PC-3 (cell line): ENCODE data around the gene ANXA7. TPM values are rescaled to one million over a fixed set of nuclear protein-coding genes. Genes with fewer than 3 reads are reported as not detected.

Experiments
- ATAC-seq: fragments of 200-7000 bp; cut with Tn5 transposase; 2 replicates; pipeline ENCODE4 v1.9.1; 2020; ENCODE audit warnings: mild to moderate bottlenecking, moderate library complexity
- BruUV-seq: library from RNA; stranded (reverse); fragments of 400-500 nt; replicated peaks from 2 replicates; lab custom pipeline; 2021; lab: Mats Ljungman, UMichigan
- CTCF ChIA-PET: fragments of 300-600 bp; sonication (Branson Sonifier 250); formaldehyde crosslinking; loops from one replicate; lab custom pipeline; 2022; ENCODE audit warnings: antibody characterized with exemption; lab: Charles Lee
- POLR2A ChIA-PET: fragments of 300-600 bp; sonication (Branson Sonifier 250); formaldehyde crosslinking; loops from one replicate; lab custom pipeline; 2022; ENCODE audit warnings: antibody characterized with exemption; ENCODE audit not compliant: unreplicated experiment; lab: Charles Lee
- DNase-seq: peaks from one replicate; pipeline ENCODE4 v3.0.0-alpha.2; 2015
- H2AFZ ChIP-seq: fragments of 300-600 bp; sonication (generic); 2 replicates; pipeline ENCODE4 v1.6.0; 2016; ENCODE audit warnings: antibody characterized with exemption, low read length
- H3F3A ChIP-seq: fragments of 300-600 bp; sonication (generic); one replicate; pipeline ENCODE4 v1.6.0; 2017; ENCODE audit warnings: antibody characterized with exemption, low read length, control low read depth, mild to moderate bottlenecking; ENCODE audit not compliant: unreplicated experiment
- H3K27ac ChIP-seq: fragments of 300-600 bp; sonication (generic); 2 replicates; pipeline ENCODE4 v1.5.1; 2016; ENCODE audit warnings: mild to moderate bottlenecking, low read length
- H3K27me3 ChIP-seq: fragments of 300-600 bp; sonication (generic); 2 replicates; pipeline ENCODE4 v1.6.1; 2016; ENCODE audit warnings: low read length, mixed read lengths
- H3K36me3 ChIP-seq: fragments of 300-600 bp; sonication (generic); 2 replicates; pipeline ENCODE4 v1.6.1; 2016; ENCODE audit warnings: low read depth, mixed run types, low read length, mixed read lengths
- H3K4me1 ChIP-seq: fragments of 300-600 bp; sonication (generic); 2 replicates; pipeline ENCODE4 v1.5.1; 2016; ENCODE audit warnings: low read length; ENCODE audit not compliant: insufficient read depth
- H3K4me2 ChIP-seq: fragments of 300-600 bp; sonication (generic); 2 replicates; pipeline ENCODE4 v1.6.0; 2016; ENCODE audit warnings: low read length
- H3K4me3 ChIP-seq: fragments of 300-600 bp; sonication (generic); 2 replicates; pipeline ENCODE4 v1.5.1; 2016; ENCODE audit warnings: mild to moderate bottlenecking, low read length, mixed read lengths
- H3K79me2 ChIP-seq: fragments of 300-600 bp; sonication (generic); 2 replicates; pipeline ENCODE4 v1.6.1; 2017; ENCODE audit warnings: low read length, mixed read lengths
- H3K9ac ChIP-seq: fragments of 300-600 bp; sonication (generic); 2 replicates; pipeline ENCODE4 v1.6.0; 2016; ENCODE audit warnings: mild to moderate bottlenecking, low read length
- H3K9me2 ChIP-seq: fragments of 300-600 bp; sonication (generic); replicated peaks from 2 replicates; pipeline ENCODE4 v1.6.1; 2016; ENCODE audit warnings: mixed run types, low read length, mixed read lengths
- H3K9me3 ChIP-seq: fragments of 300-600 bp; sonication (generic); 2 replicates; pipeline ENCODE4 v1.6.1; 2016; ENCODE audit warnings: low read length, mixed read lengths
- H4K20me1 ChIP-seq: fragments of 300-600 bp; sonication (generic); 2 replicates; pipeline ENCODE4 v1.6.1; 2016; ENCODE audit warnings: low read length, mixed read lengths
- EZH2 ChIP-seq: fragments of 300-600 bp; sonication (generic); IDR thresholded peaks from one replicate; pipeline ENCODE4 v1.6.1; 2017; ENCODE audit warnings: antibody characterized with exemption, mild to moderate bottlenecking, low read length; ENCODE audit not compliant: unreplicated experiment
- EZH2phosphoT487 ChIP-seq: fragments of 300-600 bp; sonication (generic); IDR thresholded peaks from 2 replicates; pipeline ENCODE4 v1.6.1; 2018; ENCODE audit warnings: mild to moderate bottlenecking, antibody characterized with exemption, low read length, borderline replicate concordance
- intact Hi-C: fragments of 100-400 bp; cut with micrococcal nuclease; formaldehyde crosslinking; loops from 2 replicates; pipeline ENCODE4 v1.9.0; 2023
- total RNA-seq: library from RNA; depleted of rRNA; stranded (reverse); fragments of >200 nt; gene quantifications from 2 replicates; pipeline ENCODE4 v1.2.3, GENCODE V29; 2014
- TF ChIP-seq, protein P1 (sequence below): fragments of 300-600 bp; sonication (generic); conservative IDR thresholded peaks from 2 replicates; pipeline ENCODE4 v1.5.1; 2017; ENCODE audit warnings: antibody characterized with exemption, low read depth, mild to moderate bottlenecking, low read length

ANXA7 gene
- total RNA-seq, 1 experiment from 2014 or later, result 561 TPM

DNA sequence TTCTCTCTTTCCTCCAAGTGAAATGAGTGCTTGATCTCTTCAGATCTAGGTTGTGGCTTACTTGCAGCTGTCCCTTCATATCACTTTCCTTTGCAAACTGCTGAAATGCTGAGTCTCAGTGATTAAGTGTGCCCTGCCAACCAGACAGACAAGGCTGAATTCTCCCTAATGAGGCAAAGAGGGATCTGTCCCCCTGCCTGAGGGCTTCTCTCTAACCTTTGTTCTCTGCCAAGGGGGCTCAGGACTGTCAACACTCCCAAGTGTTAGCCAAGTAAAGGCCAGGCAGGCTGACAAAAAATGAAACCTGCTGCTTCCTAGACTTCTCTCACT, 19.6 kb upstream of the ANXA7 start, which contains the start of gene MSS51:
Gene MSS51 (minus strand): TSS at position 24 of the 330 bp plus-strand sequence. CDS start 5,277 bp downstream, outside the sequence.
- no peak for TF ChIP-seq EZH2
- no peak for TF ChIP-seq EZH2phosphoT487
- TF ChIP-seq, protein P1, sequence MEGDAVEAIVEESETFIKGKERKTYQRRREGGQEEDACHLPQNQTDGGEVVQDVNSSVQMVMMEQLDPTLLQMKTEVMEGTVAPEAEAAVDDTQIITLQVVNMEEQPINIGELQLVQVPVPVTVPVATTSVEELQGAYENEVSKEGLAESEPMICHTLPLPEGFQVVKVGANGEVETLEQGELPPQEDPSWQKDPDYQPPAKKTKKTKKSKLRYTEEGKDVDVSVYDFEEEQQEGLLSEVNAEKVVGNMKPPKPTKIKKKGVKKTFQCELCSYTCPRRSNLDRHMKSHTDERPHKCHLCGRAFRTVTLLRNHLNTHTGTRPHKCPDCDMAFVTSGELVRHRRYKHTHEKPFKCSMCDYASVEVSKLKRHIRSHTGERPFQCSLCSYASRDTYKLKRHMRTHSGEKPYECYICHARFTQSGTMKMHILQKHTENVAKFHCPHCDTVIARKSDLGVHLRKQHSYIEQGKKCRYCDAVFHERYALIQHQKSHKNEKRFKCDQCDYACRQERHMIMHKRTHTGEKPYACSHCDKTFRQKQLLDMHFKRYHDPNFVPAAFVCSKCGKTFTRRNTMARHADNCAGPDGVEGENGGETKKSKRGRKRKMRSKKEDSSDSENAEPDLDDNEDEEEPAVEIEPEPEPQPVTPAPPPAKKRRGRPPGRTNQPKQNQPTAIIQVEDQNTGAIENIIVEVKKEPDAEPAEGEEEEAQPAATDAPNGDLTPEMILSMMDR, result no peak
- H3K36me3 ChIP-seq, result peaks cover 8% of the 10 kb centered on the region; the same call in 1 of the 2 replicates
- CTCF ChIA-PET, result no interaction called here
- ATAC-seq (peak; percentile 25), DNase-seq (no peak)
- POLR2A ChIA-PET, result no interaction called here
- no peak within 1 kb of the TSS for H3K9ac ChIP-seq
- H4K20me1 ChIP-seq, result no peaks in the 10 kb centered on the region
- H3K4me3 ChIP-seq, result no peak within 1 kb of the TSS
- no peaks in the 10 kb centered on the region for H3K4me1 ChIP-seq
- H3K27me3 ChIP-seq, result no peaks in the 10 kb centered on the region
- no peak within 1 kb of the TSS for H2AFZ ChIP-seq
- H3F3A ChIP-seq, result no peaks in the 10 kb centered on the region
- no peak within 1 kb of the TSS for H3K27ac ChIP-seq
- no peak within 1 kb of the TSS for H3K4me2 ChIP-seq
- no peaks in the 10 kb centered on the region for H3K9me3 ChIP-seq
- intact Hi-C loops, result no loop called here
- H3K9me2 ChIP-seq, result no peaks in the 10 kb centered on the region
- H3K79me2 ChIP-seq, result no peaks in the 10 kb centered on the region
- no TSS peak for BruUV-seq

DNA sequence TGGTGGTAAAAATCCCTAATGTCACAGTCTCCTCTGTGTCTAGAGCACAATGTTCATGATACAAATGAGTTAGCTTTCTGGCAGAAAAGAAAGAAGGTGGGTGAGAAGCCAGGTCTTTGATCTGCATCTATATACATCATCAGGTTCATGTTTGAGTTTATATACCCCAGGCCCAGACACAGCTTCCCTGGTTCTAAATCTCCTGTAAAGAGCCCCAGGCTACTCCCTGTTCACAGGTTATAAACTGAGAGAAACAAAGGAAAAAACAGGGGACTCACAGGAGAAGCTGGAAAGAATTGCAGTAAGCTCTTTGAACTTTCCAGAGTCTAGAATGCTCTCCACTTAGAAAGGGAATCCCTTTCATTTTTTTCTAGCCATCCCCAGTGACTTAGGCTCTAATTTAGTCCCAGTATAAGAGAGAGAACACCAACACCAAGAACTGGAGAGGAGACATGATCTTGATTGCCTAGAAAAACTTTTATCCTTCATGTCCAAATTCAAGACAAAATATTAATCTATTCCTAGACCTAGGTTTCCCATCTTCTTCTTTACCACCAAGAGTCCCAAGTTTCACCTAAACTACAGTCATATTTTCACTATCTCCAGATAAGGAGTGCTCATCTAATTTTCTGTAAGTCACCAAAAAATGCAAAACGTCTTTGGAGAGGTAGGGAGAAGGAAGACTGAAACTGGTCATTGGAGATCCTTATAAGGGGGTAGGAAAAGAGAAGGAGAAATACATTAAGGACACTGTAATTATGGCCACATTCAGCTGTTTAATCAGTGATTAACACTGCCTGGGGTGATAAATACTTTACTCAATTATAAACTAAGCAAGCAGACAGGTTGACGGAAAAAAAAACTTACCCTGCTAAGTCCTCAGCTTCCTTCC, 19.0 kb upstream of the ANXA7 start:
- no peaks in the 10 kb centered on the region for H3K9me3 ChIP-seq
- no peak overlapping the region for H2AFZ ChIP-seq
- H3K9ac ChIP-seq, result no peak overlapping the region
- no peaks in the 10 kb centered on the region for H3K4me1 ChIP-seq
- ChIA-PET CTCF (no interaction called here), POLR2A (no interaction called here)
- H3K4me2 ChIP-seq, result no peak overlapping the region
- H3K36me3 ChIP-seq, result peaks cover 4% of the 10 kb centered on the region; the same call in 1 of the 2 replicates
- DNase-seq, result no peak
- intact Hi-C loops, result no loop called here
- H3K79me2 ChIP-seq, result no peaks in the 10 kb centered on the region
- TF ChIP-seq EZH2phosphoT487 (no peak), EZH2 (no peak)
- TF ChIP-seq, protein P1, result no peak
- peak; percentile 21 for ATAC-seq
- no peaks in the 10 kb centered on the region for H4K20me1 ChIP-seq
- no TSS peak for BruUV-seq
- no peak overlapping the region for H3K27ac ChIP-seq
- H3F3A ChIP-seq, result no peaks in the 10 kb centered on the region
- no peak overlapping the region for H3K4me3 ChIP-seq
- no peaks in the 10 kb centered on the region for H3K27me3 ChIP-seq
- no peaks in the 10 kb centered on the region for H3K9me2 ChIP-seq

DNA sequence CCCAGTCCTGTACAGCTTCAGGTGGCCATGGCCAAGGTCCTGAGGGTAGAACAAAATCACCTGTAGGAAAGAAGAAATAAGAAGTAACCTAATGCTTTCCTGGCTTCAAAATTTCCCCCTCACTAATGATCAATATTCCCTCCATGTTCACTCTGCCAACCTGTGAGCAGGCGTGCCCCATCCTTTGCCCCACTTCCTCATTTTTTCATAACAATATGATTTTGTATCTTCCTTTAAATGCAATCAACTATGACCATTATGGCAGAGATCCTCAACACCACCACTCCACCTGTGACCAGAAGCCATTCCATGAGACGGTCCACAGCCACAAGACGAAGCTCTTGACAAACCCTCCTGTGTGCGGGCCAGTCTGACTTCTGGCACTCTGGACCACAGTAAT, 12.5 kb upstream of the ANXA7 start:
- H3K4me3 ChIP-seq, result no peak overlapping the region
- intact Hi-C loops, result no loop called here
- H3K27me3 ChIP-seq, result no peaks in the 10 kb centered on the region
- TF ChIP-seq EZH2 (no peak), EZH2phosphoT487 (no peak)
- TF ChIP-seq, protein P1, result no peak
- H3K9me3 ChIP-seq, result no peaks in the 10 kb centered on the region
- no peak overlapping the region for H2AFZ ChIP-seq
- ChIA-PET CTCF (no interaction called here), POLR2A (no interaction called here)
- DNase-seq, result no peak
- BruUV-seq, result no TSS peak
- H3K4me2 ChIP-seq, result no peak overlapping the region
- no peaks in the 10 kb centered on the region for H3F3A ChIP-seq
- ATAC-seq, result no peak
- H3K4me1 ChIP-seq, result no peaks in the 10 kb centered on the region
- H3K9me2 ChIP-seq, result no peaks in the 10 kb centered on the region
- H4K20me1 ChIP-seq, result no peaks in the 10 kb centered on the region
- H3K9ac ChIP-seq, result no peak overlapping the region
- no peaks in the 10 kb centered on the region for H3K79me2 ChIP-seq
- H3K36me3 ChIP-seq, result 0 out of 2 replicates have a peak, but pooled peaks cover 8% of the 10 kb centered on the region
- no peak overlapping the region for H3K27ac ChIP-seq
